ENCODE data around the gene TSC22D2.

The TSC22D2 gene

DNA sequence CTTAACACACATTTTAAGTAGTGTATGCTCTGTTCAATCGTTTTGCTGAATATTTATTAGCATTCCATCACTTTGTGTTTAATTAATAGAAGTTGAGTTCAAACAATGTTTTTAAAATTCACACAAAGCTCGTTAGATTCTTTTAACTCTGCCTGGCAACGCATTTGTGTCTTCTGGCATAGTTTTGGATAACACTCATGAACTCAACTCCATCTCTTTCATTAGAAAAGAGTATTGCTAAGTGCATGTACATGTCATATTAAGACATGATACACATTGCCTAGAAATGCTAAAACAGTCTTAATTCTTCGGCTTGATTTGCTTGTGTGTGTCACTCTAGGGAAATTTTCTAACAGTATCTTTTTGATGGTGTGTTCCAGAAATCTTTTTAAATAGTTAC lies 15.7 kb downstream of the TSC22D2 start:
- Histone ChIP-seq H2AFZ (ENCODE audit: low read depth, low read length) (no peak overlapping the region), H3K4me1 (ENCODE audit: insufficient read depth, low read length) (peaks cover 33% of the 10 kb centered on the region), H3K27me3 (ENCODE audit: insufficient read depth, low read length) (no peaks in the 10 kb centered on the region), H3K9me3 (ENCODE audit: low read length) (no peaks in the 10 kb centered on the region), H3K36me3 (ENCODE audit: insufficient read depth, low read length) (peaks cover 2% of the 10 kb centered on the region), H3K4me3 (ENCODE audit: low read length) (no peak overlapping the region)

DNA sequence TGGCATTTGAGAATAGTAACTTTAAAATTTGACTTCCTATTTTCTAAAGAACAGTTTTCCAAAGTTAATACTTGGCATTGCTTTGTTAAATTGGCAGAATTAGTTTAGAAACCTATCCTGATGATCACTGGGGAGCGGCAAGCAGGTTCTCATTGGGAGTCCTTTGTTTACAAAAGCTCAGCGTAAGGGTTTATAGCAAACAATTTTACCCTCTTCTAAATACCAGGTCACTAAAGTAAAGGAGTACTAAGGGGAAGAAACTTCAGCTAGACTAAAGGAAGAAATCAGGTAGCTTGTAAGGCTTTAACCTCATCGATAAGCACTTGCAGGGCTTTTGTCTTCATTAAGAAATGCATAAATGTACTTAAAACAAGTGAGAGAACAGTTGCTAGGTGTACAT lies 18.2 kb downstream of the TSC22D2 start:
- Histone ChIP-seq H3K4me3 (ENCODE audit: low read length) (no peak overlapping the region), H3K27me3 (ENCODE audit: insufficient read depth, low read length) (no peaks in the 10 kb centered on the region), H3K4me1 (ENCODE audit: insufficient read depth, low read length) (peaks cover 33% of the 10 kb centered on the region), H2AFZ (ENCODE audit: low read depth, low read length) (no peak overlapping the region), H3K36me3 (ENCODE audit: insufficient read depth, low read length) (peaks cover 2% of the 10 kb centered on the region), H3K9me3 (ENCODE audit: low read length) (no peaks in the 10 kb centered on the region)

DNA sequence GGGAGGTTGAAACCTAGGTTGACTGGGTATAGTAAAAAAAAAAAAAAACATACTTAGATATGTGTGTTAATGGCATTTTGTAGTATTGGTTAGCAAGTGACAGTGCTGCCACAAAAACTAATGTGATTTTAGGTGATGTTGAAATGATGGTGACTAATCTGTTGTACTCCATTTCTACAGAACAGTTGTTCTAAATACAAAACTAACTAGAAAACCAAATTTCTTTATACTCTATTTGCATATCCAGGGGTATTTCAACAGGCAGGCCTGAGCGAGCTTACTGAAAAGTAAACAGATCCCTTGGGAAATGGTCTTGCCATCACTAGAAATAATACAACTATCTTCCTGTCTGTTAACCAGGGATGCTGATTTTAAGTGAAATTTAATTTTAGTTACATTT lies 20.5 kb downstream of the TSC22D2 start:
- Histone ChIP-seq H2AFZ (ENCODE audit: low read depth, low read length) (no peak overlapping the region), H3K27me3 (ENCODE audit: insufficient read depth, low read length) (no peaks in the 10 kb centered on the region), H3K4me3 (ENCODE audit: low read length) (no peak overlapping the region), H3K9me3 (ENCODE audit: low read length) (no peaks in the 10 kb centered on the region), H3K36me3 (ENCODE audit: insufficient read depth, low read length) (peaks cover 2% of the 10 kb centered on the region), H3K4me1 (ENCODE audit: insufficient read depth, low read length) (peaks cover 13% of the 10 kb centered on the region)

DNA sequence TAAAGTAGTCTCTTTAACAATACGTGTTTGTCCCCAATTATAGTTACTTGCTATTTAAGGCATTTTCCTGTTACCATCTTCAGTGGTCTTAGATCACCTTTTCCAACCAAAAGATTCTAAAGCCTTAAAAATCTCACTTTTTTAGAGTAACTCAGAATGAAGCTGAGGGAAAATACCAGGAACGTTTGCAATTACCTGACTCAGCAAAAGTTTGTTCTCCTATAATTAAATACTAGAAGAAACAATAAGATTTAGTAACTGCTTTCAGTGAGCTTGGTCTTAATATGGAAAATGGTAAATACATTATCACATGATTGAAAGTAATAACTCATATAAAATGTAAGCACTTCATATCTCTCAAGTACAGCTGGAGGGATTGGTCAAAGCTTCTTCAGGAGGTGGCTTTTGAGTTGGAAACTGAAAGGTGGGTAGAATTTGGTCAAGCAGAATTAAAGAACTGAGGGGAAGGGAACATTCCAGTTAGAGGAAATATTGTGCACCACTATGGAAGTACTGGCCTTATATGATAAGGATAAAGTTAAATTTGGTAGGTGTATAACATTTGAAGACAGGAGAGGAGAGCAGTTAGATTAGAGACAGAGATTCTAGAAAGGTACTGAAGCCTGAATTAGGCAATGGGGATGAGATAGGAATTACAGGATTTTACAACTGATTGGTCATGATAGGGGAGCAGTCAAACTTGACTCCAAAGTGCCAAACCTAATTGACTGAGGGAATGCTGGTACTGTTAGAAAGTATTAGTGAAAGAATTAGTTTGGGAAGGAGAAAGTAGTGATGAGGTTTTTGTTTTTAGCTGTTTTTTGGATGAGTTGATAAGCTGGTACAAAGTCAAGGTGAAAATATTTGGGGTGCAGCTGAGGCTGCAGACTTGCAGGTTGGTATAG lies 21.9 kb downstream of the TSC22D2 start:
- H3K27me3 ChIP-seq (ENCODE audit: insufficient read depth, low read length) = no peaks in the 10 kb centered on the region
- no peak overlapping the region for H3K4me3 ChIP-seq (ENCODE audit: low read length)
- H3K9me3 ChIP-seq (ENCODE audit: low read length) = no peaks in the 10 kb centered on the region
- H2AFZ ChIP-seq (ENCODE audit: low read depth, low read length) = no peak overlapping the region
- peaks cover 2% of the 10 kb centered on the region for H3K36me3 ChIP-seq (ENCODE audit: insufficient read depth, low read length)
- peaks cover 3% of the 10 kb centered on the region for H3K4me1 ChIP-seq (ENCODE audit: insufficient read depth, low read length)

DNA sequence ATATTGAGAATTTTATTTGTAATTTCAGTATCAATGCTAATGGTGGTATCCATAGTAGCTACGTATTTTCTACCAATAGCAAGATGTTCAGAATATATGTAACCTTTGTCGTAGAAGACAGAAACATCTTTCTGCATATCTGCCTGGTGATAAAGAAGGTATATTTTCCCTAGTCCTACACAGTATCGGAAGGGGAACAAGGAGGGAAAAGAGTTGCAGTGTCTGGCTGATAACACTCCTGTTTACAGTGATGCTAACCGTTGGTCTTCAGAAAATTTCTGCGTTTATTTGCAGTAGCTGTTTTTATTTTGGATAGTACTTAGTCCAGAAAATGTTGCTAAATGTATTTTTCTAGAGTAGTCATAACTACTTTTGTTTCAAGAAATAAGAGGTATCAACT lies 25.2 kb downstream of the TSC22D2 start:
- H3K4me1 ChIP-seq (ENCODE audit: insufficient read depth, low read length) = peaks cover 17% of the 10 kb centered on the region
- H3K4me3 ChIP-seq (ENCODE audit: low read length) = no peak overlapping the region
- H3K36me3 ChIP-seq (ENCODE audit: insufficient read depth, low read length) = no peaks in the 10 kb centered on the region
- no peak overlapping the region for H2AFZ ChIP-seq (ENCODE audit: low read depth, low read length)
- no peaks in the 10 kb centered on the region for H3K27me3 ChIP-seq (ENCODE audit: insufficient read depth, low read length)
- H3K9me3 ChIP-seq (ENCODE audit: low read length) = no peaks in the 10 kb centered on the region

DNA sequence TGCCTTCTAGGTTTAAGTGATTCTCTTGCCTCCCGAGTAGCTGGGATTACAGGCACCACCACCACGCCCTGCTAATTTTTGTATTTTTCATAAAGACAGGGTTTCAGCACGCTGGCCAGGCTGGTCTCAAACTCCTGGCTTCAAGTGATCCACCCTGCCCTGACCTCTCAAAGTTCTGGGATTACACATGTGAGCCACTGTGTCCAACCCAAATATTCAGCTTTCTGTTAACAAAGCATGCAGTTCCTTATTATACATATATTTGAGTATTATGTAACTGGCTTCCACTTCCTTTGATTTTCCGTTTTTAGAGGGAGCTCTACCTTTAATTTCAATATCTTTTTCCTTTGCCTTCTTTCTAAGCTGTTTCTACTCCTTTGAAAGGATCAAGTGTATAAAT lies 26.1 kb downstream of the TSC22D2 start:
- Histone ChIP-seq H3K4me3 (ENCODE audit: low read length) (no peak overlapping the region), H3K27me3 (ENCODE audit: insufficient read depth, low read length) (no peaks in the 10 kb centered on the region), H3K4me1 (ENCODE audit: insufficient read depth, low read length) (peaks cover 17% of the 10 kb centered on the region), H3K9me3 (ENCODE audit: low read length) (no peaks in the 10 kb centered on the region), H2AFZ (ENCODE audit: low read depth, low read length) (no peak overlapping the region), H3K36me3 (ENCODE audit: insufficient read depth, low read length) (no peaks in the 10 kb centered on the region)

DNA sequence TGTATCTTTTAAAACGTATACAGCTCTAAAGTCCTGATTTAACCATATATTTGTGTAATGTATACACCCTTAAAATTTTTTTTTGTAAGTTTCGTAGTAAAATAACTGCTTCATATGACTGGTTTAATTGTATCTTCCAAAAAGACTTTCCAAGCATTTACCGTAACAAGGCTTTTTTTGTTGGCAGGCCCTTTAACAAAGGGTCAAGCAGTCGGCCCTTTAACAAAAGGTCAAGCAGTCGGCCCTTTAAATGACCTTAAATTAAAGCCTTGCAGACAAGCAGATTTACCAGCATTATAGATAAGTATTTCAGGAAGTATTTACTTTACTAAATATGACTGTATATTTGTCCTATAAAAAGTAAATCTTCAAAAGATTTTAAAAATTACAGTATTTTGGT lies 28.1 kb downstream of the TSC22D2 start:
- H3K36me3 ChIP-seq (ENCODE audit: insufficient read depth, low read length) = peaks cover 6% of the 10 kb centered on the region
- H3K4me1 ChIP-seq (ENCODE audit: insufficient read depth, low read length) = peaks cover 17% of the 10 kb centered on the region
- no peak overlapping the region for H3K4me3 ChIP-seq (ENCODE audit: low read length)
- no peaks in the 10 kb centered on the region for H3K9me3 ChIP-seq (ENCODE audit: low read length)
- no peak overlapping the region for H2AFZ ChIP-seq (ENCODE audit: low read depth, low read length)
- no peaks in the 10 kb centered on the region for H3K27me3 ChIP-seq (ENCODE audit: insufficient read depth, low read length)

DNA sequence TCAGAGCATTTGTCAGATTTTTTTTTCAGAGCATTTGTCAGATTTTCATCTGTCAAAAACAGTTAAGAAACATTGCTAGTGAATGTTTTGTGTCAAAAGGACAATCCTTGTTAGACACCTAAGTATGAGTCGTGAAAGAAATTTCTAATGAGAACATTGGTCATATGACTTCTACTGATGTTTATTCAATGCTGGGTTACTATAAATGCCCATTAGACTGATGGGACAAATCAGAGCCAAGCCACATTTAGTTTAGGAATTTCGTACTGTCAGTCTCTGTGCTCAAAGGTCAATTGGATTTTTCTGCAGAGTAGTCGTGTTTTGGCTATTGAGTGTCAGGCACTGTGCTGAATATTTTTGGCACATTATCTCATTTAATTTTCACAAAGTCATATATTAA lies 31.6 kb downstream of the TSC22D2 start:
- Histone ChIP-seq H3K4me3 (ENCODE audit: low read length) (no peak overlapping the region), H3K4me1 (ENCODE audit: insufficient read depth, low read length) (peaks cover 17% of the 10 kb centered on the region), H3K27me3 (ENCODE audit: insufficient read depth, low read length) (no peaks in the 10 kb centered on the region), H3K9me3 (ENCODE audit: low read length) (no peaks in the 10 kb centered on the region), H3K36me3 (ENCODE audit: insufficient read depth, low read length) (peaks cover 20% of the 10 kb centered on the region), H2AFZ (ENCODE audit: low read depth, low read length) (no peak overlapping the region)

DNA sequence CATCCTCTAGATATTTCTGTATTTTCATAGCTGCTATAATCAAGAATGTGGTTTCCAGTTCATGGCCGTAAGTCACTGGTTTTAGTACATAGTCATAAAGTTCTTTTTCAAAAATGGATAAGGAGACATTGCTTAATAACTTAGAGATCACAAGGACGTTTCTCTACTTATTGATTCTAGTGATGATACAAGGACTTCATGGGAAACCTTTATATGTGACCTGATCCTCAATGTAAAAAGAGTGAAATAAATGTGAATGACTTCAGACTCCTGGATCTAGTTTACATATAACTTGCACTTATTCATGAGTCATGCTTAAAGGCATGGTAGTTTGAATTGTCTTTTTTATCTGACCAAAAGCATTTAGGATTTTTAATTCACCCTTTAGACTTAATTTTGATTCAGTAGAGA lies 35.2 kb downstream of the TSC22D2 start:
- Histone ChIP-seq H3K9me3 (ENCODE audit: low read length) (no peaks in the 10 kb centered on the region), H3K36me3 (ENCODE audit: insufficient read depth, low read length) (peaks cover 23% of the 10 kb centered on the region), H3K27me3 (ENCODE audit: insufficient read depth, low read length) (no peaks in the 10 kb centered on the region), H3K4me1 (ENCODE audit: insufficient read depth, low read length) (no peaks in the 10 kb centered on the region), H3K4me3 (ENCODE audit: low read length) (no peak overlapping the region), H2AFZ (ENCODE audit: low read depth, low read length) (no peak overlapping the region)

DNA sequence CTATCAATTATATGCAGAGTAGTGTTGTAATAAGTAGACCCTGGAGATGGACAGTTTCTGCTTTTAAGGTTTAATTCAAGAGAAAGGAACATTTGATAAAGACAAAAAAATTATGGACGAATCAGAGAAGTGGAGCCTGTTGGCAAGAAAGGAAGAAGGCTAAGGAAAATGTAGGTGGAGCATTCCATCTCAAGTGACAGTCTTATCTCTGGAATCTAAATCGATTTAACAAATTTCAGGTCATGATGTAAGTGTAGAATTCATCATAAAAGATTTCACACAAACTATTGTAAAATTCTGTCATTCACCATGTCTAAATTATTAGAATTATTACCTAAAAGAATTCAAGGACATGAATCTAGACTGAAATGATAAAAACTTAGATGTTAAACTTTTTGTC lies 36.3 kb downstream of the TSC22D2 start:
- no peaks in the 10 kb centered on the region for H3K4me1 ChIP-seq (ENCODE audit: insufficient read depth, low read length)
- peaks cover 23% of the 10 kb centered on the region for H3K36me3 ChIP-seq (ENCODE audit: insufficient read depth, low read length)
- no peak overlapping the region for H2AFZ ChIP-seq (ENCODE audit: low read depth, low read length)
- no peaks in the 10 kb centered on the region for H3K9me3 ChIP-seq (ENCODE audit: low read length)
- H3K4me3 ChIP-seq (ENCODE audit: low read length) = no peak overlapping the region
- no peaks in the 10 kb centered on the region for H3K27me3 ChIP-seq (ENCODE audit: insufficient read depth, low read length)

DNA sequence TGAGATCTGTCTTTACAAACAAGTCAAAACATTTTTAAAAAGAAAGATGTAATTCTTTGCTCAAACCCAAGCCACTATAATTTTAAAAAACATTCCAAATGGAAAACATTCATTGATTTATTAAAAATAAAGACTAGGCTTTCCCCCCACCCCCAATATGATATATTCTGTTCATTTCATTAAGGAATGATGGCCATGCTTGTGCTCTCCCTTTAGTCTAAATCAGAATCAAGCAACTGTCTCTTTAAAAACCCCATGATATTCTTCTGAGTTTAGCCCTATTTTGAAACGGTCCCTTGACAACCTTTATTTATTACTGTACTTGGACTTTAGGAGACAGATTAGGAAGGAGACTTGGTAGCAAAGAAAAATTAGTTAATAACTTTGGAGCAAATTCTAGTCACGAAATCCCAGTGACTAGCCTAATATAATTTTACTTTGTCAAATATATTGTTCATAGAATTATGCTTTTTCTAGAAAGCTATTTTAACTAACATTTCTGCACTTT lies 38.4 kb downstream of the TSC22D2 start:
- no peak overlapping the region for H3K4me3 ChIP-seq (ENCODE audit: low read length)
- H3K27me3 ChIP-seq (ENCODE audit: insufficient read depth, low read length) = no peaks in the 10 kb centered on the region
- peaks cover 15% of the 10 kb centered on the region for H3K36me3 ChIP-seq (ENCODE audit: insufficient read depth, low read length)
- no peaks in the 10 kb centered on the region for H3K4me1 ChIP-seq (ENCODE audit: insufficient read depth, low read length)
- no peaks in the 10 kb centered on the region for H3K9me3 ChIP-seq (ENCODE audit: low read length)
- H2AFZ ChIP-seq (ENCODE audit: low read depth, low read length) = no peak overlapping the region

DNA sequence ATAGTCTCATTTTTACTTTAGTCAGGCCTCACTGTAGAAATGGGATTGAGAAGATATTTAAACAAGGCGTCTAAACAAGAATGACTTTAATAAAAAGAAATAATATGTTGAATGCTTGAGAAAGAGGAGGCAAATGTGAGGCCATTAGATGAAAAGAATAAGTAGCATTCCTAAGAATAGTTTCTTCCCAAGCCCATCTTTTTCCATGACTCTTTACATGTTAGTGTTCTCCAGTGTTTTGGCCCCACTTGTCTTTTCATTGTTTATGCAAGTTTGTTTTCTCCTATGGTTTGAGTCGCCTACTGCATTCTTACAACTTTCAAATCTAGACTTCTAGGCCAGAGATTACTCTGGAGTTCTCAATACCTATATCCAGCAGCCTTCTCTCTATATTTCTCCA lies 39.0 kb downstream of the TSC22D2 start:
- H2AFZ ChIP-seq (ENCODE audit: low read depth, low read length) = no peak overlapping the region
- no peaks in the 10 kb centered on the region for H3K9me3 ChIP-seq (ENCODE audit: low read length)
- peaks cover 11% of the 10 kb centered on the region for H3K36me3 ChIP-seq (ENCODE audit: insufficient read depth, low read length)
- H3K27me3 ChIP-seq (ENCODE audit: insufficient read depth, low read length) = no peaks in the 10 kb centered on the region
- H3K4me3 ChIP-seq (ENCODE audit: low read length) = no peak overlapping the region
- H3K4me1 ChIP-seq (ENCODE audit: insufficient read depth, low read length) = no peaks in the 10 kb centered on the region

DNA sequence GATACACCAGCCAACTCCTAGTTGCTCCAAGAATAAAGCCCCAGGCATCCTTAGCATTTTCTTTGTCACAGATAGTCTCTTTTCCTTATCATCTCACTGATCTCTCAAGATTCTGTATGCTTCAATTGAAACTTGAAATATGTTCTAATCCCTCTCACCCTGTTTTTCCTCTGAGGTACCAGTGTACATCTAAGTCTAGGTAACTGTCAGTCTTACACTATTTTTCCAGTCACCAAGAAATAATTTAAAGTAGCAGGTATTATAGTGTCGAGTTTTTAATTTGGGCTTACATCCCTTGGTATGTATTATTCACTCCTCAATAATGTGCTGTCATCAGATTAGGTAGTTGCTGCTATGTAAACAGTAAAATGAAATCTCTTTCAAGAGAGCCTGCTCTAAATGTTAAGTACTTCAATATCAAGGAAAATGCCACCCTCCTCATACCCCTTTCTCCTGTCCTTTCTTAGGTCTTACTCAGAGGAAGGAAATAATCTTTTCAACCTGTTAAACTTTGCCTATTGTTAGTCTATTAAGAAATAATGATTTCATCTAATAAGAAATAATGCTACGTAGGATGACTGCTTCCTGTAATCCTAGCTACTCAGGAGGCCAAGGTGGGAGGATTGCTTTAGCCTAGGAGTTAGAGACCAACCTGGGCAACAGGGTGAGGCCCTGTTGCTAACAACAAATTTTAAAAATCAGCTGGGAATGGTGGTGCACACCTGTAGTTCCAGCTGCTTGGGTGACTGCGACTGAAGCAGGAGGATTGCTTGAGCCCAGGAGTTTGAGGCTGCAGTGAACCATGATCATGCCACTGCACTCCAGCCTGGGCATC lies 39.8 kb downstream of the TSC22D2 start:
- Histone ChIP-seq H3K4me1 (ENCODE audit: insufficient read depth, low read length) (no peaks in the 10 kb centered on the region), H3K4me3 (ENCODE audit: low read length) (no peak overlapping the region), H3K27me3 (ENCODE audit: insufficient read depth, low read length) (no peaks in the 10 kb centered on the region), H3K9me3 (ENCODE audit: low read length) (no peaks in the 10 kb centered on the region), H2AFZ (ENCODE audit: low read depth, low read length) (no peak overlapping the region), H3K36me3 (ENCODE audit: insufficient read depth, low read length) (peaks cover 11% of the 10 kb centered on the region)

Data from neuron (in vitro differentiated cells).